GM21390 (cell line): ENCODE data around the gene BBS10.
"Not testable (repeated sequence)": the region's sequence is repeated elsewhere in the genome, so short reads cannot be mapped to it uniquely, and the experiment has no call there.

ENCODE experiments used
- ATAC-seq: cut with Tn5 transposase; IDR thresholded peaks from one replicate; pipeline ENCODE4 v1.9.1; 2021; ENCODE audit not compliant: unreplicated experiment

BBS10 gene

GRCh38 chr12:76348079-76348901, at the start of gene BBS10:
BBS10 (minus strand) TSS chr12:76348415; CDS start chr12:76348358, 57 bp downstream.
- ATAC-seq = peak; percentile 97

GRCh38 chr12:76391461-76391860, 43.2 kb upstream of the BBS10 start:
- ATAC-seq = no peak

GRCh38 chr12:76387614-76388013, 39.4 kb upstream of the BBS10 start:
- ATAC-seq = no peak

GRCh38 chr12:76384560-76384959, 36.3 kb upstream of the BBS10 start:
- no peak for ATAC-seq

GRCh38 chr12:76383988-76384387, 35.8 kb upstream of the BBS10 start:
- no peak for ATAC-seq

GRCh38 chr12:76379261-76379660, 31.0 kb upstream of the BBS10 start:
- no peak for ATAC-seq

GRCh38 chr12:76376876-76377275, 28.7 kb upstream of the BBS10 start:
- not testable (repeated sequence) for ATAC-seq

GRCh38 chr12:76375939-76376338, 27.7 kb upstream of the BBS10 start:
- no peak for ATAC-seq

GRCh38 chr12:76375470-76375869, 27.3 kb upstream of the BBS10 start:
- ATAC-seq = no peak

- ATAC-seq = no peak
Observed at GRCh38 chr12:76374386-76375020, 26.3 kb upstream of the BBS10 start.

- ATAC-seq = no peak
Observed at GRCh38 chr12:76368230-76368629, 20.0 kb upstream of the BBS10 start.

GRCh38 chr12:76366163-76366562, 17.9 kb upstream of the BBS10 start:
- no peak for ATAC-seq

GRCh38 chr12:76364131-76364530, 15.9 kb upstream of the BBS10 start:
- not testable (repeated sequence) for ATAC-seq

- no peak for ATAC-seq
Observed at GRCh38 chr12:76360316-76360715, 12.1 kb upstream of the BBS10 start.

- no peak for ATAC-seq
Observed at GRCh38 chr12:76356071-76356470, 7.9 kb upstream of the BBS10 start.

GRCh38 chr12:76346798-76347420, 1.3 kb downstream of the BBS10 start:
- peak; percentile 32 for ATAC-seq

- no peak for ATAC-seq
Observed at GRCh38 chr12:76346236-76346635, 2.0 kb downstream of the BBS10 start.

- no peak for ATAC-seq
Observed at GRCh38 chr12:76345569-76345968, 2.6 kb downstream of the BBS10 start.

GRCh38 chr12:76341436-76342030, 6.7 kb downstream of the BBS10 start:
- no peak for ATAC-seq

GRCh38 chr12:76340680-76341435, 7.4 kb downstream of the BBS10 start:
- no peak for ATAC-seq

GRCh38 chr12:76337583-76337982, 10.6 kb downstream of the BBS10 start:
- ATAC-seq = no peak
